ENCODE measurements around the gene WDR59. TPM values are rescaled to one million over a fixed set of nuclear protein-coding genes. Genes with fewer than 3 reads are reported as not detected.

The WDR59 gene
- total RNA-seq (2012; rRNA removed): 23.9 and 29.4 TPM in 2 replicates
- 37.5 and 44.6 TPM in 2 replicates for polyA plus RNA-seq (2012; rRNA removed)
- polyA plus RNA-seq (2012; cell fraction: cytosol; rRNA removed): 15.4 and 30.7 TPM in 2 replicates
- polyA plus RNA-seq (2012; cell fraction: nucleus; rRNA removed; ENCODE audit: low replicate concordance): 148 and 198 TPM in 2 replicates
- percentile 76 among the genes with signal in this experiment for Bru-seq, nascent RNA
- BruChase-seq, experiment 1, labeled RNA remaining after a 6-hour chase: percentile 87 among the genes with signal in this experiment
- BruChase-seq, experiment 2, labeled RNA remaining after a 2-hour chase: percentile 81 among the genes with signal in this experiment
- long read RNA-seq, full-length matches to known transcripts: 10 of 26 reads
- long read RNA-seq, partial matches to known transcripts: 8 of 26 reads
- long read RNA-seq, other reads (novel, unspliced or antisense): 8 of 26 reads

- Histone ChIP-seq H3K56ac (ENCODE audit: extremely low read depth, insufficient read depth, low read length) (no peak within 1 kb of the TSS; the same call in 1 of the 2 replicates), H4K5ac (ENCODE audit: low read depth, low read length) (0 out of 2 replicates have a peak within 1 kb of the TSS, but pooled peaks have one; percentile 8), H3K4me3 (ENCODE audit: insufficient read depth, low read depth, low read length) (peak within 1 kb of the TSS; percentile 91), H2AFZ (replicated peaks; ENCODE audit: low read length, poor library complexity) (peak within 1 kb of the TSS; percentile 95), H2AK9ac (replicated peaks; ENCODE audit: low read depth, low read length, poor library complexity) (peak within 1 kb of the TSS; percentile 93), H4K8ac (ENCODE audit: low read depth in 2 of 2, low read length in 2 of 2) (peak within 1 kb of the TSS; percentile 12 to 79; a peak in 2 of 4 replicates), H3K79me1 (ENCODE audit: low read depth in 1 of 2, low read length in 2 of 2) (peaks cover 15 to 31% of the 10 kb centered on the region in 2 experiments), H2BK15ac (ENCODE audit: low read depth, low read length) (no peak within 1 kb of the TSS), H3K9ac (ENCODE audit: low read depth, low read length) (peak within 1 kb of the TSS; percentile 81), H3K18ac (ENCODE audit: low read depth, low read length) (no peak within 1 kb of the TSS; the same call in 1 of the 2 replicates), H3K9me1 (ENCODE audit: insufficient read depth, low read length) (peaks cover 7% of the 10 kb centered on the region), H3K14ac (replicated peaks; ENCODE audit: low read depth, low read length) (peak within 1 kb of the TSS; percentile 83), H2BK20ac (ENCODE audit: low read depth, low read length) (no peak within 1 kb of the TSS), H3K9me3 (ENCODE audit: control insufficient read depth, insufficient read depth, low read length) (no peaks in the 10 kb centered on the region), H4K20me1 (ENCODE audit: insufficient read depth, low read length) (no peaks in the 10 kb centered on the region; the same call in 1 of the 2 replicates), H3K27ac (ENCODE audit: insufficient read depth, low read length) (peak within 1 kb of the TSS; percentile 64), H3K23ac (ENCODE audit: low read depth, low read length) (peak within 1 kb of the TSS; percentile 90), H3K27me3 (ENCODE audit: control insufficient read depth, insufficient read depth, low read length) (no peaks in the 10 kb centered on the region), H3K4me1 (ENCODE audit: control insufficient read depth, insufficient read depth, low read length) (no peaks in the 10 kb centered on the region), H3K4me2 (ENCODE audit: low read depth, low read length) (peak within 1 kb of the TSS; percentile 97), H4K91ac (ENCODE audit: insufficient read depth, low read depth, low read length) (peak within 1 kb of the TSS; percentile 36; the same call in 1 of the 2 replicates), H3K36me3 (ENCODE audit: control insufficient read depth, insufficient read depth, low read length) (no peaks in the 10 kb centered on the region), H2BK5ac (ENCODE audit: low read depth, low read length, poor library complexity, severe bottlenecking) (peak within 1 kb of the TSS; percentile 23), H2BK120ac (ENCODE audit: low read depth, low read length) (no peak within 1 kb of the TSS), H2AK5ac (ENCODE audit: low read depth, low read length) (peak within 1 kb of the TSS; percentile 54), H3K4ac (ENCODE audit: low read depth, low read length) (peak within 1 kb of the TSS; percentile 69)
- POLR2A ChIA-PET (ENCODE audit: unreplicated experiment): interaction anchor here (0.7 kb wide), 1 partner anchor 210 kb away, joined by 24 read pairs; no protein-coding TSS in a partner anchor
- DNase-seq: peak; percentile 99
- intact Hi-C loops (cut with micrococcal nuclease): no loop called here
- ATAC-seq (ENCODE audit: low read depth): peak; percentile 100
- no TSS peak for BruUV-seq (replicated peaks)
- in situ Hi-C loops (cut with MboI; ENCODE audit: low sequenced_read_pairs): no loop called here
- 0% methylated on average over 9 of the region's 68 CpGs; no CpG with 5 or more reads in 1 of the 2 experiments for WGBS, 2 experiments (ENCODE audit: extremely low coverage in 2 of 2, insufficient read length in 1 of 2)
- dilution Hi-C loops (cut with HindIII; ENCODE audit: low sequenced_read_pairs, unreplicated experiment): no loop called here
- CTCF ChIA-PET: no interaction called here
- TF ChIP-seq MAFK (IDR thresholded peaks at IDR 0.05; ENCODE audit: low read depth, low read length): no peak
- no peak for TF ChIP-seq SMC3 (IDR thresholded peaks at IDR 0.05; ENCODE audit: low read depth, low read length)
- TF ChIP-seq RFX5 (IDR thresholded peaks at IDR 0.05; ENCODE audit: low read depth, low read length): no peak
- no peak for TF ChIP-seq NFE2L2 (IDR thresholded peaks at IDR 0.05; ENCODE audit: low read depth, low read length)
- TF ChIP-seq POLR2A (IDR thresholded peaks at IDR 0.05; ENCODE audit: low read depth, low read length): peak; percentile 82
- no peak for TF ChIP-seq CTCF (conservative IDR thresholded peaks at IDR 0.05; ENCODE audit: low read depth, low read length)
- TF ChIP-seq MXI1 (IDR thresholded peaks at IDR 0.05; ENCODE audit: borderline replicate concordance, low read depth, low read length): peak; percentile 75
- TF ChIP-seq, protein P1, sequence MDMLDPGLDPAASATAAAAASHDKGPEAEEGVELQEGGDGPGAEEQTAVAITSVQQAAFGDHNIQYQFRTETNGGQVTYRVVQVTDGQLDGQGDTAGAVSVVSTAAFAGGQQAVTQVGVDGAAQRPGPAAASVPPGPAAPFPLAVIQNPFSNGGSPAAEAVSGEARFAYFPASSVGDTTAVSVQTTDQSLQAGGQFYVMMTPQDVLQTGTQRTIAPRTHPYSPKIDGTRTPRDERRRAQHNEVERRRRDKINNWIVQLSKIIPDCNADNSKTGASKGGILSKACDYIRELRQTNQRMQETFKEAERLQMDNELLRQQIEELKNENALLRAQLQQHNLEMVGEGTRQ (IDR thresholded peaks at IDR 0.05; ENCODE audit: low read depth, low read length): no peak; the same call in 1 of the 2 replicates
- TF ChIP-seq RAD21 (IDR thresholded peaks at IDR 0.05; ENCODE audit: low read length): no peak
- TF ChIP-seq CHD1 (IDR thresholded peaks at IDR 0.05; ENCODE audit: low read depth, low read length): no peak
- TF ChIP-seq, protein P2, sequence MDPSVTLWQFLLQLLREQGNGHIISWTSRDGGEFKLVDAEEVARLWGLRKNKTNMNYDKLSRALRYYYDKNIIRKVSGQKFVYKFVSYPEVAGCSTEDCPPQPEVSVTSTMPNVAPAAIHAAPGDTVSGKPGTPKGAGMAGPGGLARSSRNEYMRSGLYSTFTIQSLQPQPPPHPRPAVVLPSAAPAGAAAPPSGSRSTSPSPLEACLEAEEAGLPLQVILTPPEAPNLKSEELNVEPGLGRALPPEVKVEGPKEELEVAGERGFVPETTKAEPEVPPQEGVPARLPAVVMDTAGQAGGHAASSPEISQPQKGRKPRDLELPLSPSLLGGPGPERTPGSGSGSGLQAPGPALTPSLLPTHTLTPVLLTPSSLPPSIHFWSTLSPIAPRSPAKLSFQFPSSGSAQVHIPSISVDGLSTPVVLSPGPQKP (IDR thresholded peaks at IDR 0.05; ENCODE audit: borderline replicate concordance, low read depth, low read length): no peak
- peak; percentile 85 for TF ChIP-seq CEBPB (IDR thresholded peaks at IDR 0.05; ENCODE audit: low read depth, low read length)
These were observed at the start of gene WDR59 for GRCh38 chr16:74984529-74985296. Gene WDR59, minus strand, starts transcription at chr16:74985123. Its CDS starts 106 bp downstream, at chr16:74985017.

All from IMR-90 (cell line).